ENCODE data around the gene GLIS1.

Gene GLIS1

GRCh38 chr1:53544728-53545515 lies 194.0 kb downstream of the GLIS1 start:
- no peak for DNase-seq

GRCh38 chr1:53543778-53544695 lies 194.9 kb downstream of the GLIS1 start:
- no peak for DNase-seq

GRCh38 chr1:53543130-53543777 lies 195.7 kb downstream of the GLIS1 start:
- no peak for DNase-seq

- no peak for DNase-seq
These were observed 196.4 kb downstream of the GLIS1 start for GRCh38 chr1:53542551-53542950.

GRCh38 chr1:53541761-53542550 lies 197.0 kb downstream of the GLIS1 start:
- DNase-seq = peak in 1 of 14 donors; percentile 38

- DNase-seq = no peak
These were observed 197.7 kb downstream of the GLIS1 start for GRCh38 chr1:53541263-53541625.

GRCh38 chr1:53540604-53541262 lies 198.2 kb downstream of the GLIS1 start:
- no peak for DNase-seq

GRCh38 chr1:53539711-53540603 lies 199.0 kb downstream of the GLIS1 start:
- no peak for DNase-seq

GRCh38 chr1:53539226-53539625 lies 199.7 kb downstream of the GLIS1 start:
- DNase-seq = no peak

GRCh38 chr1:53536606-53537005 lies 202.4 kb downstream of the GLIS1 start:
- peak in 1 of 14 donors; percentile 33 for DNase-seq

GRCh38 chr1:53535846-53536245 lies 203.1 kb downstream of the GLIS1 start:
- peak in 1 of 14 donors; percentile 44 for DNase-seq

- no peak for DNase-seq
These were observed 203.7 kb downstream of the GLIS1 start for GRCh38 chr1:53535226-53535625.

GRCh38 chr1:53532912-53533311 lies 206.1 kb downstream of the GLIS1 start:
- no peak for DNase-seq

- DNase-seq = no peak
These were observed 206.6 kb downstream of the GLIS1 start for GRCh38 chr1:53532377-53532776.

- DNase-seq = no peak
These were observed 208.4 kb downstream of the GLIS1 start for GRCh38 chr1:53530550-53530949.

GRCh38 chr1:53529555-53529954 lies 209.4 kb downstream of the GLIS1 start:
- no peak for DNase-seq

- no peak for DNase-seq
These were observed 211.6 kb downstream of the GLIS1 start for GRCh38 chr1:53527368-53527767.

GRCh38 chr1:53526451-53527101 lies 212.4 kb downstream of the GLIS1 start:
- DNase-seq = no peak

- no peak for DNase-seq
These were observed 213.4 kb downstream of the GLIS1 start for GRCh38 chr1:53525595-53525994.
